Adrenal gland (tissue), 12 donors: ENCODE data around the gene SPINK4. TPM values are rescaled to one million over a fixed set of nuclear protein-coding genes. Genes with fewer than 3 reads are reported as not detected.

Source experiments
- DNase-seq, 7 donors: peaks; one replicate each; pipeline ENCODE4 v3.0.0-alpha.2; 2019 to 2020
- H3K27ac ChIP-seq, 5 donors: fragments of 200-600 bp; sonication (generic) in 4 of 5; 1 replicate in 3 of 5; 2 replicates in 2 of 5; pipeline versions ENCODE4 v1.5.1 to v1.8.0; 2016 to 2020; ENCODE audit warnings: mild to moderate bottlenecking in 1 of 5
- H3K27me3 ChIP-seq: fragments of 200-600 bp; 2 replicates; pipeline ENCODE4 v1.8.0; 2021
- H3K36me3 ChIP-seq, 2 donors: fragments of 200-600 bp; replicated peaks in 1 of 2; 1 replicate in 1 of 2; 2 replicates in 1 of 2; pipeline versions ENCODE4 v1.5.1 to v1.8.0; 2018 to 2022
- H3K4me1 ChIP-seq, 2 donors: fragments of 200-600 bp; replicated peaks in 1 of 2; 1 replicate in 1 of 2; 2 replicates in 1 of 2; pipeline versions ENCODE4 v1.5.1 to v1.8.0; 2018 to 2021
- H3K4me3 ChIP-seq, 4 donors: fragments of 200-600 bp; sonication (generic) in 3 of 4; one replicate each; pipeline ENCODE4 v1.5.1; 2016 to 2018
- H3K9me3 ChIP-seq, 3 donors: fragments of 200-600 bp; sonication (generic) in 1 of 3; replicated peaks in 1 of 3; 1 replicate in 2 of 3; 2 replicates in 1 of 3; pipeline versions ENCODE4 v1.5.1 to v1.8.0; 2016 to 2021
- POLR2A ChIP-seq, 2 donors: fragments of 450-650 bp; IDR thresholded peaks; one replicate each; pipeline ENCODE4 v1.6.1; 2017; ENCODE audit warnings: antibody characterized with exemption in 2 of 2, mild to moderate bottlenecking in 2 of 2, moderate library complexity in 1 of 2
- WGBS, 4 donors: extraction: QIAGEN DNeasy Blood & Tissue Kit in 2 of 4; methylation state at CpG; one replicate each; pipeline versions ENCODE4 v1.1.5 to v1.1.7; 2013 to 2017; 5-methylcytosine and 5-hydroxymethylcytosine counted together
- intact Hi-C, 2 donors: fragments of 100-400 bp; cut with DNase I; formaldehyde crosslinking; loops; one replicate each; pipeline versions ENCODE4 v1.14.1 to v1.15.0; 2022 to 2023
- polyA plus RNA-seq, 3 donors: library from polyadenylated mRNA; stranded (reverse); fragments of 200-250 nt in 2 of 3; fragments of 350-450 nt in 1 of 3; fragmentation: Illumina TruSeq in 1 of 3; extraction: RNeasy Lipid Tissue Mini Kit (QIAGEN cat#74804) in 1 of 3; gene quantifications; one replicate each; pipeline ENCODE4 v1.2.3, GENCODE V29; 2013 to 2014
- total RNA-seq, 9 donors: library from RNA; depleted of rRNA in 4 of 9; stranded (reverse); fragments of >200 nt in 4 of 9; fragments of 120-200 nt in 1 of 9; fragmentation: NEBNext Ultra II Directional in 1 of 9; extraction: Animal tissue kit (Norgen Biotek cat#: 25700) in 1 of 9; gene quantifications; one replicate each; pipeline versions ENCODE4 v1.1.0 to v1.2.4, GENCODE V29; 2013 to 2023
- TF ChIP-seq, protein P1 (sequence below), 6 experiments: fragments of 450-650 bp in 4 of 6; fragments of 200-600 bp in 2 of 6; sonication (generic) in 1 of 6; IDR thresholded peaks; 1 replicate in 5 of 6; 2 replicates in 1 of 6; pipeline versions ENCODE4 v1.5.1 to v1.8.0; 2016 to 2021; ENCODE audit warnings: antibody characterized with exemption in 6 of 6, mild to moderate bottlenecking in 2 of 6, moderate library complexity in 1 of 6
- donor health status: healthy with polysubstance abuse.
- donor health status: Bipolar disorder and iron deficiency.
- donor health status: DM: yes; HTN: yes; CAD: no.
- donor health status: DM: no; HTN: no; CAD: no.
- donor health status: DM: no; HTN: no; CAD: no.
- donor health status: DM: yes; HTN: yes; CAD: no.

Gene SPINK4
- total and polyA plus RNA-seq, 12 donors = 1.7 to 12.0 (median 4.3) TPM; not detected in 7

GRCh38 chr9:33293782-33294181 lies 53.8 kb downstream of the SPINK4 start:
- 93 to 98% (median 96%) methylated on average over 2 of the region's 2 CpGs for WGBS, 4 donors
- Histone ChIP-seq H3K36me3 (peaks cover 0 to 39% of the 10 kb centered on the region in 2 donors), H3K27me3 (no peaks in the 10 kb centered on the region), H3K9me3 (no peaks in the 10 kb centered on the region), H3K27ac (no peak overlapping the region), H3K4me1 (peaks cover 13 to 57% of the 10 kb centered on the region in 2 donors), H3K4me3 (no peak overlapping the region)
- TF ChIP-seq POLR2A (IDR thresholded peaks at IDR 0.05) = no peak
- TF ChIP-seq, protein P1, sequence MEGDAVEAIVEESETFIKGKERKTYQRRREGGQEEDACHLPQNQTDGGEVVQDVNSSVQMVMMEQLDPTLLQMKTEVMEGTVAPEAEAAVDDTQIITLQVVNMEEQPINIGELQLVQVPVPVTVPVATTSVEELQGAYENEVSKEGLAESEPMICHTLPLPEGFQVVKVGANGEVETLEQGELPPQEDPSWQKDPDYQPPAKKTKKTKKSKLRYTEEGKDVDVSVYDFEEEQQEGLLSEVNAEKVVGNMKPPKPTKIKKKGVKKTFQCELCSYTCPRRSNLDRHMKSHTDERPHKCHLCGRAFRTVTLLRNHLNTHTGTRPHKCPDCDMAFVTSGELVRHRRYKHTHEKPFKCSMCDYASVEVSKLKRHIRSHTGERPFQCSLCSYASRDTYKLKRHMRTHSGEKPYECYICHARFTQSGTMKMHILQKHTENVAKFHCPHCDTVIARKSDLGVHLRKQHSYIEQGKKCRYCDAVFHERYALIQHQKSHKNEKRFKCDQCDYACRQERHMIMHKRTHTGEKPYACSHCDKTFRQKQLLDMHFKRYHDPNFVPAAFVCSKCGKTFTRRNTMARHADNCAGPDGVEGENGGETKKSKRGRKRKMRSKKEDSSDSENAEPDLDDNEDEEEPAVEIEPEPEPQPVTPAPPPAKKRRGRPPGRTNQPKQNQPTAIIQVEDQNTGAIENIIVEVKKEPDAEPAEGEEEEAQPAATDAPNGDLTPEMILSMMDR (IDR thresholded peaks at IDR 0.05) = no peak
- no peak for DNase-seq
- intact Hi-C loops = loop anchor here in 1 of 2 donors (10.0 kb wide), 1 partner anchor 59 kb away; no protein-coding TSS in a partner anchor

DNA sequence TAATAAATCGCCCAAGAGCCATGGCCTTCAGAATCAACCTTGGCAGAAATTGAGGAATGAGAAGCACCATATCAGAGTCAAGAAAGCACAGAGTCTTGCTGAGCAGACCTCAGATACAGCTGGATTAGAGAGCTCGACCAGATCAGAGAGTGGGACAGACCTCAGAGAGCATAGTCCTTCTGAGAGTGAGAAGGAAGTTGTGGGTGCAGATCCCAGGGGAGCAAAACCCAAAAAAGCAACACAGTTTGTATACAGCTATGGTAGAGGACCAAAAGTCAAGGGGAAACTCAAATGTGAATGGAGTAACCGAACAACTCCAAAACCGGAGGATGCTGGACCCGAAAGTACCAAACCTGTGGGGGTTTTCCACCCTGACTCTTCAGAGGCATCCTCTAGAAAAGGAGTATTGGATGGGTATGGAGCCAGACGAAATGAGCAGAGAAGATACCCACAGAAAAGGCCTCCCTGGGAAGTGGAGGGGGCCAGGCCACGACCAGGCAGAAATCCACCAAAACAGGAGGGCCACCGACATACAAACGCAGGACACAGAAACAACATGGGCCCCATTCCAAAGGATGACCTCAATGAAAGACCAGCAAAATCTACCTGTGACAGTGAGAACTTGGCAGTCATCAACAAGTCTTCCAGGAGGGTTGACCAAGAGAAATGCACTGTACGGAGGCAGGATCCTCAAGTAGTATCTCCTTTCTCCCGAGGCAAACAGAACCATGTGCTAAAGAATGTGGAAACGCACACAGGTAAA lies 54.9 kb downstream of the SPINK4 start:
- Histone ChIP-seq H3K27ac (no peak overlapping the region), H3K27me3 (no peaks in the 10 kb centered on the region), H3K4me1 (peaks cover 8 to 67% of the 10 kb centered on the region in 2 donors), H3K9me3 (no peaks in the 10 kb centered on the region), H3K4me3 (no peak overlapping the region), H3K36me3 (peaks cover 0 to 45% of the 10 kb centered on the region in 2 donors)
- no peak for TF ChIP-seq POLR2A (IDR thresholded peaks at IDR 0.05)
- TF ChIP-seq, protein P1 (IDR thresholded peaks at IDR 0.05) = no peak
- intact Hi-C loops = loop anchor here in 1 of 2 donors (10.0 kb wide), 1 partner anchor 60 kb away; no protein-coding TSS in a partner anchor
- WGBS, 4 donors = 79 to 90% (median 84%) methylated on average over 12 of the region's 12 CpGs
- DNase-seq = no peak

- WGBS, 4 donors = 89 to 96% (median 95%) methylated on average over 2 of the region's 2 CpGs
- no peaks in the 10 kb centered on the region for H3K27me3 ChIP-seq
- H3K9me3 ChIP-seq = no peaks in the 10 kb centered on the region
- peaks cover 0 to 51% of the 10 kb centered on the region in 2 donors for H3K36me3 ChIP-seq
- DNase-seq = no peak
- TF ChIP-seq POLR2A (IDR thresholded peaks at IDR 0.05) = no peak
- TF ChIP-seq, protein P1 (IDR thresholded peaks at IDR 0.05) = no peak
- intact Hi-C loops = loop anchor here in 1 of 2 donors (10.0 kb wide), 1 partner anchor 61 kb away; no protein-coding TSS in a partner anchor
- H3K4me1 ChIP-seq = peaks cover 8 to 67% of the 10 kb centered on the region in 2 donors
- H3K4me3 ChIP-seq = no peak overlapping the region
- H3K27ac ChIP-seq = no peak overlapping the region
Observed at GRCh38 chr9:33295571-33295970, 55.6 kb downstream of the SPINK4 start.

- Histone ChIP-seq H3K27me3 (no peaks in the 10 kb centered on the region), H3K4me1 (peaks cover 0 to 51% of the 10 kb centered on the region in 2 donors), H3K9me3 (no peaks in the 10 kb centered on the region), H3K36me3 (peaks cover 0 to 69% of the 10 kb centered on the region in 2 donors), H3K4me3 (no peak overlapping the region), H3K27ac (peak overlapping the region in 2 of 5 donors; percentile 31 to 34)
- DNase-seq = peak; percentile 36 to 77 (median 56)
- WGBS, 4 donors = 57 to 71% (median 68%) methylated on average over 1 of the region's 1 CpG
- no peak for TF ChIP-seq POLR2A (IDR thresholded peaks at IDR 0.05)
- TF ChIP-seq, protein P1 (IDR thresholded peaks at IDR 0.05) = no peak
- intact Hi-C loops = loop anchor here in 1 of 2 donors (10.0 kb wide), 1 partner anchor 63 kb away; no protein-coding TSS in a partner anchor
Observed at GRCh38 chr9:33297432-33297831, 57.5 kb downstream of the SPINK4 start.

Other genes starting within 250 kb of the SPINK4 start
- gene APTX, start 238.5 kb upstream of the SPINK4 start, total RNA-seq = 10 to 100 TPM; 13.9 to 52.5 (median 33.5) TPM
- gene APTX, start 238.5 kb upstream of the SPINK4 start, polyA plus RNA-seq = 10 to 100 TPM; 42.0 to 77.3 (median 59.7) TPM
- gene DNAJA1, start 214.9 kb upstream of the SPINK4 start, total RNA-seq = 100 to 1,000 TPM in 8 of 9 donors, 10 to 100 TPM in 1; 89.7 to 210 (median 133) TPM
- gene DNAJA1, start 214.9 kb upstream of the SPINK4 start, polyA plus RNA-seq = 100 to 1,000 TPM in 1 of 3 donors, 10 to 100 TPM in 2; 56.6 to 355 (median 57.8) TPM
- 10 to 100 TPM; 15.0 to 28.3 (median 21.9) TPM for gene SMU1, start 163.5 kb upstream of the SPINK4 start, total RNA-seq
- gene SMU1, start 163.5 kb upstream of the SPINK4 start, polyA plus RNA-seq = 10 to 100 TPM in 1 of 3 donors, 1 to 10 TPM in 2; 6.9 to 23.3 (median 8.0) TPM
- gene B4GALT1, start 72.8 kb upstream of the SPINK4 start, total RNA-seq = 100 to 1,000 TPM in 1 of 9 donors, 10 to 100 TPM in 8; 23.8 to 117 (median 67.6) TPM
- gene B4GALT1, start 72.8 kb upstream of the SPINK4 start, polyA plus RNA-seq = 10 to 100 TPM; 18.7 to 70.5 (median 21.9) TPM
- 100 to 1,000 TPM in 3 of 9 donors, 10 to 100 TPM in 6; 46.9 to 141 (median 69.2) TPM for gene BAG1, start 24.5 kb downstream of the SPINK4 start, total RNA-seq
- gene BAG1, start 24.5 kb downstream of the SPINK4 start, polyA plus RNA-seq = 10 to 100 TPM; 52.7 to 94.2 (median 55.0) TPM
- 100 to 1,000 TPM in 1 of 9 donors, 10 to 100 TPM in 8; 52.4 to 114 (median 68.3) TPM for gene CHMP5, start 24.9 kb downstream of the SPINK4 start, total RNA-seq
- gene CHMP5, start 24.9 kb downstream of the SPINK4 start, polyA plus RNA-seq = 100 to 1,000 TPM in 1 of 3 donors, 10 to 100 TPM in 2; 35.6 to 107 (median 49.5) TPM
- 10 to 100 TPM; 20.8 to 44.4 (median 31.6) TPM for gene NFX1, start 50.3 kb downstream of the SPINK4 start, total RNA-seq
- gene NFX1, start 50.3 kb downstream of the SPINK4 start, polyA plus RNA-seq = 10 to 100 TPM; 17.5 to 41.1 (median 20.5) TPM
- 1 to 10 TPM in 5 of 9 donors, under 1 TPM in 2, not detected in 2; 0.33 to 4.5 (median 2.3) TPM for gene AQP7, start 162.4 kb downstream of the SPINK4 start, total RNA-seq
- 10 to 100 TPM in 1 of 3 donors, 1 to 10 TPM in 1, under 1 TPM in 1; 0.51 to 32.5 (median 3.5) TPM for gene AQP7, start 162.4 kb downstream of the SPINK4 start, polyA plus RNA-seq
- 10 to 100 TPM in 3 of 9 donors, 1 to 10 TPM in 6; 1.2 to 17.9 (median 2.7) TPM for gene AQP3, start 207.4 kb downstream of the SPINK4 start, total RNA-seq
- gene AQP3, start 207.4 kb downstream of the SPINK4 start, polyA plus RNA-seq = 1 to 10 TPM in 1 of 3 donors, under 1 TPM in 2; 0.88 to 2.5 (median 0.94) TPM
- gene NOL6, start 233.8 kb downstream of the SPINK4 start, total RNA-seq = 10 to 100 TPM; 17.0 to 45.7 (median 25.1) TPM
- gene NOL6, start 233.8 kb downstream of the SPINK4 start, polyA plus RNA-seq = 10 to 100 TPM; 36.9 to 45.1 (median 44.0) TPM